Suprapubic skin (tissue), 4 donors: ENCODE measurements around the gene PMVK. TPM values are rescaled to one million over a fixed set of nuclear protein-coding genes. Genes with fewer than 3 reads are reported as not detected.

ENCODE experiments used
- DNase-seq, 2 donors: peaks; one replicate each; pipeline ENCODE4 v3.0.0-alpha.2; 2019; ENCODE audit warnings: low spot score in 2 of 2
- H3K27ac ChIP-seq: fragments of 200-600 bp; sonication (generic); one replicate; pipeline ENCODE4 v1.5.1; 2019
- H3K27me3 ChIP-seq: fragments of 200-600 bp; sonication (generic); one replicate; pipeline ENCODE4 v1.5.1; 2019
- H3K36me3 ChIP-seq: fragments of 200-600 bp; sonication (generic); one replicate; pipeline ENCODE4 v1.5.1; 2019
- H3K4me1 ChIP-seq: fragments of 200-600 bp; sonication (generic); one replicate; pipeline ENCODE4 v1.5.1; 2019
- H3K4me3 ChIP-seq: fragments of 200-600 bp; sonication (generic); one replicate; pipeline ENCODE4 v1.5.1; 2019; ENCODE audit warnings: mild to moderate bottlenecking
- H3K9me3 ChIP-seq: fragments of 200-600 bp; sonication (generic); one replicate; pipeline ENCODE4 v1.5.1; 2019
- EP300 ChIP-seq: sonication (generic); formaldehyde crosslinking; IDR thresholded peaks from one replicate; pipeline ENCODE4 v1.6.1; 2017; ENCODE audit warnings: antibody characterized with exemption
- POLR2A ChIP-seq, 2 donors: fragments of 450-650 bp; IDR thresholded peaks; one replicate each; pipeline ENCODE4 v1.6.1; 2017; ENCODE audit warnings: antibody characterized with exemption in 2 of 2, mild to moderate bottlenecking in 2 of 2, moderate library complexity in 2 of 2
- POLR2AphosphoS5 ChIP-seq, 3 donors: sonication (generic); formaldehyde crosslinking; IDR thresholded peaks; one replicate each; pipeline ENCODE4 v1.6.1; 2017; ENCODE audit warnings: antibody characterized with exemption in 3 of 3
- WGBS: methylation state at CpG from one replicate; pipeline ENCODE4 v1.1.5; 2018; 5-methylcytosine and 5-hydroxymethylcytosine counted together
- total RNA-seq, 4 donors: library from RNA; depleted of rRNA; stranded (reverse); fragments of >200 nt; gene quantifications; one replicate each; pipeline ENCODE4 v1.1.0, GENCODE V29; 2016
- TF ChIP-seq, protein P1 (sequence below), 2 donors: fragments of 200-600 bp in 1 of 2; fragments of 450-650 bp in 1 of 2; sonication (generic) in 1 of 2; IDR thresholded peaks; one replicate each; pipeline ENCODE4 v1.5.1; 2016 to 2019; ENCODE audit warnings: antibody characterized with exemption in 2 of 2, mild to moderate bottlenecking in 1 of 2, moderate library complexity in 1 of 2

Gene PMVK
- total RNA-seq, 4 donors from 2014 or later, result 19.3 to 38.0 (median 28.8) TPM

DNA sequence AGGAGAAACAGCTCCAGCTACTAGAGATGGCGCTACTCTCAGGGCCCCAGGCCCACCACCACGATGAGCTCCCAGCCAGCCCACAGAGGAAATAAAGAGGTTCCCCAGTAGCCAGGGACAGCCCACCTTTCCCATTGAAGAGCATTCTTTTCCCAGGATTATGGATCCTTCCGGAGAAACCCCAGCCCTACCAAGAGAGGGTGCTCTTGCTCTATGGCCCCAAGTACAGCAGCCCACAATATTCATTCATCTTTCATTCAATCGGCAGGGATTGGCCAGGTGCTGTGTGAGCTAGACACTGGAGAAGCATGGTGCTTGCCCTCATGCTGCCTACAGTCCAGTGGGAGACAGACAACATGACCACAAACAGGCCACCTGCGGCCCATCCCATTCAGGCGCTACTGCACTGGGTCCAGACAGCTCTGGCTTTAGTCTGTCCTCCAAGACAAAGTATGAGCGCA is 29.9 kb downstream of the PMVK start:
- no peaks in the 10 kb centered on the region for H3K27me3 ChIP-seq
- H3K9me3 ChIP-seq, result no peaks in the 10 kb centered on the region
- H3K4me3 ChIP-seq, result no peak overlapping the region
- 72% methylated on average over 6 of the region's 7 CpGs for WGBS
- no peaks in the 10 kb centered on the region for H3K36me3 ChIP-seq
- no peak for TF ChIP-seq EP300
- TF ChIP-seq, protein P1, sequence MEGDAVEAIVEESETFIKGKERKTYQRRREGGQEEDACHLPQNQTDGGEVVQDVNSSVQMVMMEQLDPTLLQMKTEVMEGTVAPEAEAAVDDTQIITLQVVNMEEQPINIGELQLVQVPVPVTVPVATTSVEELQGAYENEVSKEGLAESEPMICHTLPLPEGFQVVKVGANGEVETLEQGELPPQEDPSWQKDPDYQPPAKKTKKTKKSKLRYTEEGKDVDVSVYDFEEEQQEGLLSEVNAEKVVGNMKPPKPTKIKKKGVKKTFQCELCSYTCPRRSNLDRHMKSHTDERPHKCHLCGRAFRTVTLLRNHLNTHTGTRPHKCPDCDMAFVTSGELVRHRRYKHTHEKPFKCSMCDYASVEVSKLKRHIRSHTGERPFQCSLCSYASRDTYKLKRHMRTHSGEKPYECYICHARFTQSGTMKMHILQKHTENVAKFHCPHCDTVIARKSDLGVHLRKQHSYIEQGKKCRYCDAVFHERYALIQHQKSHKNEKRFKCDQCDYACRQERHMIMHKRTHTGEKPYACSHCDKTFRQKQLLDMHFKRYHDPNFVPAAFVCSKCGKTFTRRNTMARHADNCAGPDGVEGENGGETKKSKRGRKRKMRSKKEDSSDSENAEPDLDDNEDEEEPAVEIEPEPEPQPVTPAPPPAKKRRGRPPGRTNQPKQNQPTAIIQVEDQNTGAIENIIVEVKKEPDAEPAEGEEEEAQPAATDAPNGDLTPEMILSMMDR (IDR thresholded peaks at IDR 0.05), result peak in 1 of 2 donors; percentile 33
- DNase-seq, result peak in 1 of 2 donors; percentile 52
- H3K27ac ChIP-seq, result no peak overlapping the region
- peaks cover 7% of the 10 kb centered on the region for H3K4me1 ChIP-seq

DNA sequence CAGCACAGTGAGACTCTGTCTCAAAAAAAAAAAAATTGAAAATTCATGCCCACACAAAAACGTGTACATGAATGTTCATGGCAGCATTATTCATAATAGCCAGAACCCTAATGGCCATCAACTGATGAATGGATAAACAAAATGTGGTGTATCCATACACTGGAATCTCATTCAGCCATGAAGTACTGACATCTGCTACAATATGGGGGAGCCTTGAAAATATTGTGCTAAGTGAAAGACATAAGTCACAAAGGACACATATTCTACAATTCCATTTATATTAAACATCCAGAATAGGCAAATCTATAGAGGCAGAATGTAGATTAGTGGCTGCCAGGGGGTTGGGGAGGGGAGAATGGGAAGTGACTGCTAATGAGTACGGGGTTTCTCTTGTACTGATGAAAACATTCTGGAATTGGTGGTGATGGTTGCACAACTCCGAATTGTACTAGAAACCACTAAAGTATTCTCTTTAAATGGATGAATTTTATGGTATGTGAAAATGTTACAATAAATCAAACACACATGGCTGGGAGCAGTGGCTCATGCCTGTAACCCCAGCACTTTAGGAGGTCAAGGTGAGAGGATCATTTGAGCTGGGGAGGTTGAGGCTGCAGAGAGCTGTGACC is 33.5 kb downstream of the PMVK start:
- Histone ChIP-seq H3K4me1 (no peaks in the 10 kb centered on the region), H3K36me3 (no peaks in the 10 kb centered on the region), H3K27ac (no peak overlapping the region), H3K27me3 (no peaks in the 10 kb centered on the region), H3K9me3 (no peaks in the 10 kb centered on the region), H3K4me3 (no peak overlapping the region)
- WGBS, result 39% methylated on average over 3 of the region's 3 CpGs
- peak in 1 of 2 donors; percentile 1 for DNase-seq
- no peak for TF ChIP-seq POLR2A (IDR thresholded peaks at IDR 0.05)
- no peak for TF ChIP-seq EP300
- no peak for TF ChIP-seq POLR2AphosphoS5 (IDR thresholded peaks at IDR 0.05)
- TF ChIP-seq, protein P1 (IDR thresholded peaks at IDR 0.05), result no peak

DNA sequence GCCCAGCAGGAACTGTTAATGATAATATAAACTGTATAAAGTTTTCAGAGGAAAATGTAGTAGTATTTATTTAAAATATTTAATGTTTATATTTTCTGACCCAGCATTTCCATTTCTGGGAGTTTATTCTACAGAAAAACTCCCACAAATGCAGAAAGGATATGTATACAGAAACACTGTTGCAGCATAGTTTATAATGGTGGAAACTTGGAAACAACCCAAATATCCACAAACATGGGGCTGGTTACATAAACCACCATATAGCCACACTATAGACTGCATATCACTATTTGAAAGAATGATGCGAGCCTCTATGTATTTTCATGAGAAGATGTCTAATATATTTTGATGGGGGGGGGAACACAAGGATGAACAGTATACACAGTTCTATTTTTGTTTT is 34.9 kb downstream of the PMVK start:
- TF ChIP-seq, protein P1 (IDR thresholded peaks at IDR 0.05), result no peak
- TF ChIP-seq EP300 (no peak), POLR2AphosphoS5 (IDR thresholded peaks at IDR 0.05) (no peak), POLR2A (IDR thresholded peaks at IDR 0.05) (no peak)
- Histone ChIP-seq H3K9me3 (no peaks in the 10 kb centered on the region), H3K27me3 (no peaks in the 10 kb centered on the region), H3K36me3 (no peaks in the 10 kb centered on the region), H3K27ac (no peak overlapping the region), H3K4me3 (no peak overlapping the region), H3K4me1 (no peaks in the 10 kb centered on the region)
- no peak for DNase-seq
- 87% methylated on average over 1 of the region's 1 CpG for WGBS

DNA sequence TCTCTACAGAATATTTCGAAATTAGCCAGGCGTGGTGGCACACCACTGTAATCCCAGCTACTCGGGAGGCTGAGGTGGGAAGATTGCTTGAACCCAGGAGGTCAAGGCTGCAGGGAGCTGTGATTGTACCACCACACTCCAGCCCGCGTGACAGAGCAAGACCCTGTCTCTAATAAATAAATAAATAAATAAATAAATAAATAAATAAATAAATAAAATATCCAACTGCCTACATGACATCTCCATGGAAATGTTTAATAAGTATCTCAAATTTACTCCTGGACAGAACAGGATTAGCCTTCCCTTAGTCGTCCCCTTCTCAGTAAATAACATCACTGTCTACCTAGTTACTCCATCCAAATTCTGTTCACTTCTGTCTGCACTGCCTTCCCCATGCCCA is 37.5 kb downstream of the PMVK start:
- Histone ChIP-seq H3K9me3 (no peaks in the 10 kb centered on the region), H3K27ac (no peak overlapping the region), H3K36me3 (no peaks in the 10 kb centered on the region), H3K4me1 (no peaks in the 10 kb centered on the region), H3K27me3 (no peaks in the 10 kb centered on the region), H3K4me3 (no peak overlapping the region)
- no peak for DNase-seq
- TF ChIP-seq POLR2A (IDR thresholded peaks at IDR 0.05) (no peak), EP300 (no peak), POLR2AphosphoS5 (IDR thresholded peaks at IDR 0.05) (no peak)
- TF ChIP-seq, protein P1 (IDR thresholded peaks at IDR 0.05), result no peak
- 97% methylated on average over 6 of the region's 6 CpGs for WGBS

DNA sequence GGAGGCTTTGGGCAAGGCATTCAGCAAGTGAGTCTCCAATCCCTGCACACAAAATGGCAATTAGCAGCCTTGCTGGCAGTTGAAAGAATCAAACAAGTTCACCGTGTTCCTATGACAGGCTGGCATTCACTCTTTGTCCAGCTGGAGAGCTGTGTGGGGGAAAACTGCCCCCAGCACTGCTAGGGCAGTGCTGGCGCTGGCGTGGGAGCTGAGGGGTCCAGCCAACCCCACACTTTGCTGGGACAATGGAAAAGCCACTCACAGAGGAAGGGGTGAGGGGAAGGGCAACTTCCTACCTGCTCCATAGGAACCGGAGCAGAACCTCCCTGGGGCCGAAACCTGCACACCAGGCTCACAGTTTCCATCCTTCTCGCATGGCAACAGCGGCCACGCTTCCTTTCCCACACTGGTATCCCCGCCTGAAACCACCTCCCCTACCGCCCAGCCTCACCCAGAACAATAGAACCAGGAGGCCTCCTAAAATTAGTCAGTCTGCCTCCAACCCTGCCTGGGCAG is 39.7 kb downstream of the PMVK start:
- 68% methylated on average over 10 of the region's 10 CpGs for WGBS
- peak in 1 of 2 donors; percentile 61 for DNase-seq

More for the DNA sequence above, 39.7 kb downstream of the PMVK start:
- Histone ChIP-seq H3K4me1 (no peaks in the 10 kb centered on the region), H3K36me3 (no peaks in the 10 kb centered on the region), H3K4me3 (no peak overlapping the region), H3K9me3 (no peaks in the 10 kb centered on the region), H3K27ac (no peak overlapping the region), H3K27me3 (no peaks in the 10 kb centered on the region)
- TF ChIP-seq POLR2A (IDR thresholded peaks at IDR 0.05), result no peak
- TF ChIP-seq, protein P1 (IDR thresholded peaks at IDR 0.05), result no peak
- no peak for TF ChIP-seq POLR2AphosphoS5 (IDR thresholded peaks at IDR 0.05)
- no peak for TF ChIP-seq EP300
